ENCODE data around the gene SERPINC1. TPM values are rescaled to one million over a fixed set of nuclear protein-coding genes. Genes with fewer than 3 reads are reported as not detected.

Gene SERPINC1
- total RNA-seq, 6 experiments from 2014 or later, result 1,325 to 2,875 (median 2,199) TPM

- H3K36me3 ChIP-seq, result peaks cover 0 to 79% (median 6%) of the 10 kb centered on the region in 4 donors
- H3K4me1 ChIP-seq, result no peaks in the 10 kb centered on the region
- intact Hi-C loops (cut with DNase I), result no loop called here
Observed at GRCh38 chr1:173954179-173954578, 37.1 kb upstream of the SERPINC1 start.

GRCh38 chr1:173948594-173948993 lies 31.5 kb upstream of the SERPINC1 start:
- no peaks in the 10 kb centered on the region for H3K4me1 ChIP-seq
- DNase-seq (no peak), ATAC-seq (no peak)
- H3K4me3 ChIP-seq, result no peak overlapping the region
- H3K36me3 ChIP-seq, result peaks cover 0 to 78% (median 21%) of the 10 kb centered on the region in 4 donors
- H3K27ac ChIP-seq, result no peak overlapping the region
- no peaks in the 10 kb centered on the region for H3K9me3 ChIP-seq
- no peaks in the 10 kb centered on the region for H3K27me3 ChIP-seq
- TF ChIP-seq CTCF (IDR thresholded peaks at IDR 0.05), result no peak
- TF ChIP-seq POLR2A (IDR thresholded peaks at IDR 0.05), result no peak
- intact Hi-C loops (cut with DNase I), result no loop called here
- WGBS (ENCODE audit: insufficient coverage, low coverage, low lambda C conversion rate, missing lambda C conversion rate), result 95% methylated on average over 4 of the region's 4 CpGs

More at GRCh38 chr1:173954179-173954578, 37.1 kb upstream of the SERPINC1 start:
- Histone ChIP-seq H3K9me3 (no peaks in the 10 kb centered on the region), H3K27ac (no peak overlapping the region), H3K27me3 (no peaks in the 10 kb centered on the region), H3K4me3 (no peak overlapping the region)
- DNase-seq, result no peak
- ATAC-seq, result no peak
- TF ChIP-seq CTCF (IDR thresholded peaks at IDR 0.05), result no peak
- no peak for TF ChIP-seq POLR2A (IDR thresholded peaks at IDR 0.05)

GRCh38 chr1:173946380-173946921 lies 29.3 kb upstream of the SERPINC1 start:
- no peaks in the 10 kb centered on the region for H3K4me1 ChIP-seq
- WGBS (ENCODE audit: insufficient coverage, low coverage, low lambda C conversion rate, missing lambda C conversion rate), result 84% methylated on average over 4 of the region's 4 CpGs
- peaks cover 0 to 80% (median 19%) of the 10 kb centered on the region in 4 donors for H3K36me3 ChIP-seq
- no peaks in the 10 kb centered on the region for H3K27me3 ChIP-seq
- ATAC-seq, result no peak
- no peak overlapping the region for H3K27ac ChIP-seq
- no peak for TF ChIP-seq POLR2A (IDR thresholded peaks at IDR 0.05)
- no peak for TF ChIP-seq CTCF (IDR thresholded peaks at IDR 0.05)
- intact Hi-C loops (cut with DNase I), result no loop called here
- no peak overlapping the region for H3K4me3 ChIP-seq
- no peaks in the 10 kb centered on the region for H3K9me3 ChIP-seq
- DNase-seq, result no peak

- intact Hi-C loops (cut with DNase I), result no loop called here
- no peak for ATAC-seq
Observed at GRCh38 chr1:173937062-173937461, 19.9 kb upstream of the SERPINC1 start.

More at GRCh38 chr1:173937062-173937461, 19.9 kb upstream of the SERPINC1 start:
- H3K4me3 ChIP-seq, result no peak overlapping the region
- H3K36me3 ChIP-seq, result peaks cover 3 to 42% (median 17%) of the 10 kb centered on the region in 4 donors
- WGBS (ENCODE audit: insufficient coverage, low coverage, low lambda C conversion rate, missing lambda C conversion rate), result 60% methylated on average over 2 of the region's 2 CpGs
- DNase-seq, result no peak
- H3K4me1 ChIP-seq, result peaks cover 0 to 29% (median 8%) of the 10 kb centered on the region in 4 donors
- no peak for TF ChIP-seq POLR2A (IDR thresholded peaks at IDR 0.05)
- TF ChIP-seq CTCF (IDR thresholded peaks at IDR 0.05), result no peak
- H3K27ac ChIP-seq, result no peak overlapping the region
- H3K9me3 ChIP-seq, result no peaks in the 10 kb centered on the region
- H3K27me3 ChIP-seq, result no peaks in the 10 kb centered on the region
